Heart left ventricle (tissue), 16 donors: Measurements from ENCODE around the gene PCBP3. TPM values are rescaled to one million over a fixed set of nuclear protein-coding genes. Genes with fewer than 3 reads are reported as not detected.

ENCODE experiments used
- ATAC-seq, 4 donors: fragments of 200-7000 bp; cut with Tn5 transposase; one replicate each; pipeline ENCODE4 v1.9.1; 2020 to 2022; ENCODE audit warnings: moderate library complexity in 4 of 4, mild to moderate bottlenecking in 3 of 4, moderate number of reproducible peaks in 1 of 4
- DNase-seq, 5 donors: peaks; one replicate each; pipeline ENCODE4 v3.0.0-alpha.2; 2020
- H3K27ac ChIP-seq, 12 donors: fragments of 200-600 bp; sonication (generic) in 4 of 12; one replicate each; pipeline versions ENCODE4 v1.5.0 to v1.8.0; 2016 to 2022; ENCODE audit warnings: mild to moderate bottlenecking in 2 of 12
- H3K27me3 ChIP-seq, 9 donors: fragments of 200-600 bp; sonication (generic) in 2 of 9; one replicate each; pipeline versions ENCODE4 v1.5.1 to v1.8.0; 2016 to 2022; ENCODE audit warnings: mild to moderate bottlenecking in 3 of 9
- H3K36me3 ChIP-seq, 9 donors: fragments of 200-600 bp; sonication (generic) in 2 of 9; one replicate each; pipeline versions ENCODE4 v1.5.0 to v1.8.0; 2018 to 2022; ENCODE audit warnings: mild to moderate bottlenecking in 2 of 9
- H3K4me1 ChIP-seq, 12 donors: fragments of 200-600 bp; sonication (generic) in 4 of 12; one replicate each; pipeline versions ENCODE4 v1.5.0 to v1.8.0; 2016 to 2022; ENCODE audit warnings: mild to moderate bottlenecking in 3 of 12
- H3K4me3 ChIP-seq, 12 donors: fragments of 200-600 bp; sonication (generic) in 4 of 12; one replicate each; pipeline versions ENCODE4 v1.5.0 to v1.8.0; 2017 to 2022; ENCODE audit warnings: mild to moderate bottlenecking in 9 of 12, moderate library complexity in 4 of 12
- H3K9me3 ChIP-seq, 12 donors: fragments of 200-600 bp; sonication (generic) in 4 of 12; one replicate each; pipeline versions ENCODE4 v1.5.0 to v1.8.0; 2016 to 2022; ENCODE audit warnings: mild to moderate bottlenecking in 1 of 12
- CTCF ChIP-seq, 12 donors: fragments of 200-600 bp; sonication (generic) in 4 of 12; IDR thresholded peaks; one replicate each; pipeline versions ENCODE4 v1.5.0 to v1.8.0; 2018 to 2022; ENCODE audit warnings: antibody characterized with exemption in 12 of 12, mild to moderate bottlenecking in 5 of 12
- POLR2A ChIP-seq, 2 donors: fragments of 450-650 bp; IDR thresholded peaks; one replicate each; pipeline ENCODE4 v1.6.1; 2017; ENCODE audit warnings: antibody characterized with exemption in 2 of 2, mild to moderate bottlenecking in 2 of 2, moderate library complexity in 2 of 2
- WGBS, 4 donors: extraction: QIAGEN DNeasy Blood & Tissue Kit in 2 of 4; methylation state at CpG; one replicate each; pipeline versions ENCODE4 v1.1.5 to v1.1.7; 2013 to 2018; 5-methylcytosine and 5-hydroxymethylcytosine counted together
- intact Hi-C, 10 donors: fragments of 100-400 bp; cut with DNase I; formaldehyde crosslinking; loops; one replicate each; pipeline versions ENCODE4 v1.11.1 to v1.14.2; 2022
- polyA plus RNA-seq, 2 donors: library from polyadenylated mRNA; stranded (reverse); fragments of 200-250 nt; gene quantifications; one replicate each; pipeline ENCODE4 v1.2.3, GENCODE V29; 2013
- total RNA-seq, 9 donors: library from RNA; depleted of rRNA in 2 of 9; stranded (reverse); fragments of >200 nt in 2 of 9; fragmentation: NEBNext Ultra II Directional in 3 of 9; extraction: Animal tissue kit (Norgen Biotek cat#: 25700) in 3 of 9; gene quantifications; one replicate each; pipeline versions ENCODE4 v1.1.0 to v1.2.4, GENCODE V29; 2016 to 2023
- donor health status: ischemic (EF 13 %, LVEDD 7.1; RV severe dilation, severe dysfunction).
- donor health status: healthy with polysubstance abuse.
- donor health status: DM: no; HTN: yes; CAD: no.
- donor health status: DM: no; HTN: no; CAD: no.
- donor health status: ischemic (EF 25% LVEDD 6.9; RV normal size, moderate dysfunction).
- donor health status: ischemic (EF 25% LVEDD 5.7; RV mildly dilated, moderate dysfunction).
- donor health status: healthy.
- donor health status: DM: yes; HTN: yes; CAD: no.
- donor health status: ischemic (EF 35%, LVEDD 5.7; RV mildly dilated, moderate dysfunction).
- donor health status: nonischemic (EF 11% LVEDD 7.7; RV severe dilation, severe dysfunction).
- donor health status: DM: yes; HTN: yes; CAD: no.
- donor health status: PGD.
- donor health status: ischemic (EF 29% LVEDD 5.4; RV normal size, mild dysfunction).
- donor health status: nonischemic (EF 23%, LVEDD 6.1; RV moderate dilation, normal function).

Gene PCBP3
- total and polyA plus RNA-seq, 11 donors = 0.72 to 11.4 (median 2.5) TPM; not detected in 1

- WGBS, 4 donors = 78 to 85% (median 84%) methylated on average over 13 of the region's 13 CpGs
- intact Hi-C loops = no loop called here
These were observed 11.4 kb upstream of the PCBP3 start for GRCh38 chr21:45632160-45632559.

DNA sequence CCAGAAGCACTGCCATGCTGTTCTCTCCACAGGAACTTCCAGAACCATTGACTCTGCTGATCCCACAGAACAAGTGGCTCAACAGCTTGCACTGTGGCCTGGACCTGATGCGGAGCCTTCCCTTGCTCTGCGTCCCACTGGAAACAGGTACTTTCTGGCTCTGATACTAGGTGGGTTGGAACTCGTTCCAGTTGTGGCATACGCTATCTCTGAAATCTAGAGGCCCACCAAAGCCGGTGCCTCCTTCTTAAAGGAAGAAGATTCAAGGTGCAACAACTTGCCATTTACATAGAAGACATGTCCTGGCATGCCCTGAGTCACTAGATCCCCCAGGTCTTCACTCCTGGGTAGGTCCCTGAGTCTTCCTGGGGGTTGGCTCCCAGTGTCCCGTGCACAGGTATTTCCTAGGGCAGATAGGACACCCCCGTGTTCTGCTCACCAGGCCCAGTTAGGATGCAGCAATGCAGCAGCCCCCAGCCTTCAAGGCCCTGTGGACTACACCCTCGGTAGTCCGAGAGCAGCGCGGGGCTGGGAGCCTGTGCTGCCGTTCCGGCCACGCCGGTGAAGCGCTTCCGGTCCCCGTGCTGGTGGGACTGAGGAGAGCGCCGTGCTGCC lies 10.8 kb upstream of the PCBP3 start:
- intact Hi-C loops = no loop called here
- Histone ChIP-seq H3K4me3 (no peak overlapping the region), H3K4me1 (no peaks in the 10 kb centered on the region), H3K27me3 (no peaks in the 10 kb centered on the region), H3K9me3 (no peaks in the 10 kb centered on the region), H3K36me3 (no peaks in the 10 kb centered on the region), H3K27ac (no peak overlapping the region)
- no peak for TF ChIP-seq CTCF (IDR thresholded peaks at IDR 0.05)
- TF ChIP-seq POLR2A (IDR thresholded peaks at IDR 0.05) = no peak
- ATAC-seq = no peak
- 76 to 94% (median 92%) methylated on average over 5 to 20 of the region's 20 CpGs for WGBS, 4 donors
- DNase-seq = no peak

More at GRCh38 chr21:45632160-45632559, 11.4 kb upstream of the PCBP3 start:
- DNase-seq (no peak), ATAC-seq (no peak)
- Histone ChIP-seq H3K4me3 (no peak overlapping the region), H3K4me1 (no peaks in the 10 kb centered on the region), H3K27me3 (no peaks in the 10 kb centered on the region), H3K36me3 (no peaks in the 10 kb centered on the region), H3K27ac (no peak overlapping the region), H3K9me3 (no peaks in the 10 kb centered on the region)
- TF ChIP-seq CTCF (IDR thresholded peaks at IDR 0.05) (no peak), POLR2A (IDR thresholded peaks at IDR 0.05) (no peak)

- no peaks in the 10 kb centered on the region for H3K27me3 ChIP-seq
- intact Hi-C loops = no loop called here
- H3K9me3 ChIP-seq = no peaks in the 10 kb centered on the region
- H3K4me3 ChIP-seq = no peak overlapping the region
- no peaks in the 10 kb centered on the region for H3K36me3 ChIP-seq
- H3K4me1 ChIP-seq = no peaks in the 10 kb centered on the region
- TF ChIP-seq POLR2A (IDR thresholded peaks at IDR 0.05) (no peak), CTCF (IDR thresholded peaks at IDR 0.05) (no peak)
- DNase-seq = no peak
- WGBS, 4 donors = 53 to 67% (median 58%) methylated on average over 18 of the region's 18 CpGs
- H3K27ac ChIP-seq = no peak overlapping the region
- ATAC-seq = no peak
These were observed 8.9 kb upstream of the PCBP3 start for GRCh38 chr21:45634511-45635183.

- Histone ChIP-seq H3K27ac (no peak overlapping the region), H3K9me3 (no peaks in the 10 kb centered on the region), H3K27me3 (no peaks in the 10 kb centered on the region), H3K36me3 (no peaks in the 10 kb centered on the region), H3K4me3 (no peak overlapping the region), H3K4me1 (peaks cover 0 to 7% (median 0%) of the 10 kb centered on the region in 12 donors)
- TF ChIP-seq CTCF (IDR thresholded peaks at IDR 0.05) (no peak), POLR2A (IDR thresholded peaks at IDR 0.05) (no peak)
- WGBS, 4 donors = 64 to 94% (median 85%) methylated on average over 7 of the region's 7 CpGs
- DNase-seq (no peak), ATAC-seq (no peak)
- intact Hi-C loops = no loop called here
These were observed 8.0 kb upstream of the PCBP3 start for GRCh38 chr21:45635271-45636151.
